ENCODE data around the gene VTA1. TPM values are rescaled to one million over a fixed set of nuclear protein-coding genes. Genes with fewer than 3 reads are reported as not detected.

Gene VTA1
- total RNA-seq, 1 donor from 2014 or later, result 41.9 TPM

GRCh38 chr6:142266060-142266459 lies 119.0 kb downstream of the VTA1 start:
- Mint-ChIP-seq H3K9me3 (ENCODE audit: unreplicated experiment) (no peaks in the 10 kb centered on the region), H3K4me1 (ENCODE audit: unreplicated experiment) (no peaks in the 10 kb centered on the region), H3K27ac (ENCODE audit: unreplicated experiment) (no peak overlapping the region), H3K4me3 (ENCODE audit: unreplicated experiment) (no peak overlapping the region), H3K27me3 (ENCODE audit: unreplicated experiment) (peaks cover 8% of the 10 kb centered on the region), H3K36me3 (ENCODE audit: unreplicated experiment) (no peaks in the 10 kb centered on the region)
- DNase-seq (ENCODE audit: extremely low spot score, unreplicated experiment), result no peak
- TF ChIP-seq, protein P1, sequence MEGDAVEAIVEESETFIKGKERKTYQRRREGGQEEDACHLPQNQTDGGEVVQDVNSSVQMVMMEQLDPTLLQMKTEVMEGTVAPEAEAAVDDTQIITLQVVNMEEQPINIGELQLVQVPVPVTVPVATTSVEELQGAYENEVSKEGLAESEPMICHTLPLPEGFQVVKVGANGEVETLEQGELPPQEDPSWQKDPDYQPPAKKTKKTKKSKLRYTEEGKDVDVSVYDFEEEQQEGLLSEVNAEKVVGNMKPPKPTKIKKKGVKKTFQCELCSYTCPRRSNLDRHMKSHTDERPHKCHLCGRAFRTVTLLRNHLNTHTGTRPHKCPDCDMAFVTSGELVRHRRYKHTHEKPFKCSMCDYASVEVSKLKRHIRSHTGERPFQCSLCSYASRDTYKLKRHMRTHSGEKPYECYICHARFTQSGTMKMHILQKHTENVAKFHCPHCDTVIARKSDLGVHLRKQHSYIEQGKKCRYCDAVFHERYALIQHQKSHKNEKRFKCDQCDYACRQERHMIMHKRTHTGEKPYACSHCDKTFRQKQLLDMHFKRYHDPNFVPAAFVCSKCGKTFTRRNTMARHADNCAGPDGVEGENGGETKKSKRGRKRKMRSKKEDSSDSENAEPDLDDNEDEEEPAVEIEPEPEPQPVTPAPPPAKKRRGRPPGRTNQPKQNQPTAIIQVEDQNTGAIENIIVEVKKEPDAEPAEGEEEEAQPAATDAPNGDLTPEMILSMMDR (IDR thresholded peaks at IDR 0.05), result no peak

DNA sequence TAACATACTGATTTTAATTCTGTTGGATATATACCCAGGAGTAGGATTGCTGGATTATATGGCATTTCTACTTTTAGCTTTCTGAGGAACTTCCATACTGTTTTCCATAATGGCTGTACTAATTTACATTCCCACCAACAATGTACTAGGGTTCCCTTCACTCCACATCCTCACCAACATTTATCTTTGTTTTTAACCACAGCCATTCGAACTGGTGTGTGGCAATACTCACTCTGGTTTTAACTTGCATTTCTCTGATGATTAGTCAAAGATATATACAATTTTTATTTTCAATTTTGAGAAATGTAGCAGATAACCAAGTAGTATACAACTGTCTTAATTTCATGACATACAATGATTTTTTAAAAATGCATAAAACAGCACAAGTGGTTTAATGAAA lies 124.4 kb downstream of the VTA1 start:
- Mint-ChIP-seq H3K4me3 (ENCODE audit: unreplicated experiment) (no peak overlapping the region), H3K27me3 (ENCODE audit: unreplicated experiment) (no peaks in the 10 kb centered on the region), H3K4me1 (ENCODE audit: unreplicated experiment) (no peaks in the 10 kb centered on the region), H3K9me3 (ENCODE audit: unreplicated experiment) (no peaks in the 10 kb centered on the region), H3K27ac (ENCODE audit: unreplicated experiment) (no peak overlapping the region), H3K36me3 (ENCODE audit: unreplicated experiment) (no peaks in the 10 kb centered on the region)
- no peak for DNase-seq (ENCODE audit: extremely low spot score, unreplicated experiment)
- TF ChIP-seq, protein P1 (IDR thresholded peaks at IDR 0.05), result no peak

Other genes with a start within 250 kb of the VTA1 start
- not detected in 2 replicates for gene GJE1, start 14.3 kb upstream of the VTA1 start, total RNA-seq
- not detected in 2 replicates for gene NMBR, start 141 bp upstream of the VTA1 start, total RNA-seq
- gene ADGRG6, start 154.7 kb downstream of the VTA1 start, total RNA-seq, result 0.51 and 0.97 TPM in 2 replicates